HS-27A (cell line): ENCODE measurements around the gene LETM1.
"Not testable (repeated sequence)": the region's sequence is repeated elsewhere in the genome, so short reads cannot be mapped to it uniquely, and the experiment has no call there.

Experiments
- DNase-seq: peaks from one replicate; pipeline ENCODE4 v3.0.0-alpha.2; 2012; ENCODE audit warnings: low read depth, missing footprints

LETM1 gene

GRCh38 chr4:1851575-1852410 is 4.2 kb downstream of the LETM1 start:
- no peak for DNase-seq

- no peak for DNase-seq
These were observed 4.8 kb downstream of the LETM1 start for GRCh38 chr4:1851160-1851559.

- no peak for DNase-seq
These were observed 5.7 kb downstream of the LETM1 start for GRCh38 chr4:1850276-1850675.

- no peak for DNase-seq
These were observed 9.4 kb downstream of the LETM1 start for GRCh38 chr4:1846580-1846979.

- DNase-seq, result not testable (repeated sequence)
These were observed 11.3 kb downstream of the LETM1 start for GRCh38 chr4:1844618-1845017.

GRCh38 chr4:1843852-1844251 is 12.1 kb downstream of the LETM1 start:
- no peak for DNase-seq

GRCh38 chr4:1842993-1843448 is 12.9 kb downstream of the LETM1 start:
- peak; percentile 66 for DNase-seq

- no peak for DNase-seq
These were observed 13.5 kb downstream of the LETM1 start for GRCh38 chr4:1842339-1842895.

- no peak for DNase-seq
These were observed 14.1 kb downstream of the LETM1 start for GRCh38 chr4:1841887-1842210.

GRCh38 chr4:1841201-1841886 is 14.6 kb downstream of the LETM1 start:
- DNase-seq, result no peak

- DNase-seq, result no peak
These were observed 16.7 kb downstream of the LETM1 start for GRCh38 chr4:1839282-1839681.

GRCh38 chr4:1837069-1837468 is 18.9 kb downstream of the LETM1 start:
- no peak for DNase-seq

- DNase-seq, result no peak
These were observed 19.3 kb downstream of the LETM1 start for GRCh38 chr4:1836650-1837049.

- DNase-seq, result not testable (repeated sequence)
These were observed 20.1 kb downstream of the LETM1 start for GRCh38 chr4:1835836-1836235.

- DNase-seq, result no peak
These were observed 21.7 kb downstream of the LETM1 start for GRCh38 chr4:1834047-1834775.

- DNase-seq, result no peak
These were observed 22.5 kb downstream of the LETM1 start for GRCh38 chr4:1833307-1834046.

GRCh38 chr4:1832690-1833089 is 23.3 kb downstream of the LETM1 start:
- no peak for DNase-seq

GRCh38 chr4:1831331-1831730 is 24.6 kb downstream of the LETM1 start:
- no peak for DNase-seq

GRCh38 chr4:1830642-1831228 is 25.2 kb downstream of the LETM1 start:
- no peak for DNase-seq

GRCh38 chr4:1830234-1830633 is 25.7 kb downstream of the LETM1 start:
- DNase-seq, result no peak
